COR-L47 (cell line): ENCODE results near the gene DYNLT1.
"Not testable (repeated sequence)": the region's sequence is repeated elsewhere in the genome, so short reads cannot be mapped to it uniquely, and the experiment has no call there.

Experiments
- DNase-seq: peaks from one replicate; lab custom pipeline; 2025; lab: John Stamatoyannopoulos, UW

Gene DYNLT1

GRCh38 chr6:158642097-158642601 is 2.4 kb downstream of the DYNLT1 start:
- DNase-seq: no peak

DNA sequence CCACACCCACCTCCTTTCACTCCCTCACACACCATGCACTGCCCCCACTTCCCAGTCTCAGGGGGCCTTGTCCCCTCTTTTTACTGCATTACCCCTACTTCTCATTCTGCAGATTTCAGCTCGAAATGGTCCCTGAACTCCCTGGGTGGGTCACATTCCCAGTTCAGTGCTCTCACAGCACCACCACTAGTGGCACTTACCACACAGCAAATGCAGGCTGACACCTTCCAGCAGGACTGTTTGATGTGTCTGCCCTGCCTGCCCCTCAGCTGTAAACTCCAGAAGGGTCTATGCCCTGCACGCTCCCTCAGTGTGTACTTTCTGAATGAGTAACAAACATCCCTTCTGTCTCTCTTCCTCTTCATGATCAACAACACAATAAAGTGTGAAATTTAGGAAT is 4.0 kb downstream of the DYNLT1 start:
- DNase-seq: no peak

- no peak for DNase-seq
Measured at GRCh38 chr6:158639056-158639455, 5.5 kb downstream of the DYNLT1 start.

GRCh38 chr6:158638324-158638854 is 6.2 kb downstream of the DYNLT1 start:
- no peak for DNase-seq

GRCh38 chr6:158636778-158637177 is 7.8 kb downstream of the DYNLT1 start:
- no peak for DNase-seq

DNA sequence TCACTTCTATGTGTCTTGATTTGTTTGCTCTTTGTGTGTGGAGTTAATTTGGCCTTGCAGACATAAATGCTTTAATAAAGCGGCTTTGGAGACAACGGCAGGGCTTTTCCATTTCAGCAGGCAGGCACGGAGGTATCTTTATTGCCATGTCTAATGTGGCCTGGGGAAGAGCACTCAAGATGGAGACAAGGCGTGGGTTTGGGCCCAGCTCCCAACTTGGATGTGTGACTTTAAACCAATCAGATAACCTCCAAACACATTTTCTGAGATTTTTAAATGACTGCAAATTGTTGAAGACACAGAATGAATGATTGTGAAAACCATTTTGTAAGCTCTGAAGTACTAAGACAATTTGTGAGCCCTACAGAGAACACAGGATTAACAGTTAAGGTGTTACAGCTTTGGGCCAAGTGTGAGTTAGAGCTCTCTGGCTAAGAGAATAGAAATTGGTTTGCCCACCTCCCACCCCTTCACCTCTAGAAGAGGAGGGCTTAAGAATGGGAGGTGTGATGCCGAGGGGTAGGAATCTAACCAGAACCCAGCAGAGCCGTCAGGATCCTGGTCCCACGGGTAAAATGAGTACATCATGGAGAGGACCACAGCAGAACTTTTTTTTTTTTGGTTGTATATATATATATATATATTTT is 9.0 kb downstream of the DYNLT1 start:
- DNase-seq: no peak

DNA sequence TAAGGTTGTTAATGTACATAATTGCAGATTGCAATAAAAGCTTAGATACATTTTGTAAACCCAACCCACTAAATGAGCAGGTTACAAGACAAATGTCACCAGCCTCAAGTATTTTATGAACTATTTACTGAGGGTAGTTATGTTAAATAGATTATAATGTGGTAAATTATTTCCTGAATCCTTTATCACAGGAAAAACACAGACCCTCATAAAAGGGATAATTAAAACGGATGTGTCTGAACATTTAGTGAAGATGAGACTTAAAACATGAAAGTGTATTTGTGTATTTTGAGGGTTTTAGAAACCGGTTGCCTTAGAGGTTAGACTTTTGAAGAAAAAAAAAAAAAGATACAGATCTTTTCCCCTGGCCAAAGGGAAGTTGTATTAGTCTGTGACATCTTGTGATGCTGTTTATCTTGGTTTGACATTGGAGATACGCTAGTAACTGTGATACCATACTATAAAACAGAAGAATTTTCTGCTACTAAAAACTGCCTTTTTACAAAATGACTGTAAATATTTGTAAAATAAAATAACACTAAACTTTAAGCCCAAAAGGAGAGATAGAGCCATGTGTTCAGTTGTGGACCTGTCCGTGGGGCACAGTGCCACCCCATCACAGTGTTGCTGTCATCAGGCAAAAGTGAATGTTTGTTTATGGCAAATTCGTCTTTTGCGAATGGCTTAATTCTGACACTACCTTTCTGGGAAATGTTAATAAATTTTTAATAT is 9.7 kb downstream of the DYNLT1 start:
- DNase-seq: no peak

- DNase-seq: no peak
Measured at GRCh38 chr6:158633127-158633526, 11.4 kb downstream of the DYNLT1 start.

GRCh38 chr6:158632538-158633119 is 11.9 kb downstream of the DYNLT1 start:
- not testable (repeated sequence) for DNase-seq

GRCh38 chr6:158631678-158632537 is 12.6 kb downstream of the DYNLT1 start:
- DNase-seq: no peak

- no peak for DNase-seq
Measured at GRCh38 chr6:158630938-158631616, 13.5 kb downstream of the DYNLT1 start.

DNA sequence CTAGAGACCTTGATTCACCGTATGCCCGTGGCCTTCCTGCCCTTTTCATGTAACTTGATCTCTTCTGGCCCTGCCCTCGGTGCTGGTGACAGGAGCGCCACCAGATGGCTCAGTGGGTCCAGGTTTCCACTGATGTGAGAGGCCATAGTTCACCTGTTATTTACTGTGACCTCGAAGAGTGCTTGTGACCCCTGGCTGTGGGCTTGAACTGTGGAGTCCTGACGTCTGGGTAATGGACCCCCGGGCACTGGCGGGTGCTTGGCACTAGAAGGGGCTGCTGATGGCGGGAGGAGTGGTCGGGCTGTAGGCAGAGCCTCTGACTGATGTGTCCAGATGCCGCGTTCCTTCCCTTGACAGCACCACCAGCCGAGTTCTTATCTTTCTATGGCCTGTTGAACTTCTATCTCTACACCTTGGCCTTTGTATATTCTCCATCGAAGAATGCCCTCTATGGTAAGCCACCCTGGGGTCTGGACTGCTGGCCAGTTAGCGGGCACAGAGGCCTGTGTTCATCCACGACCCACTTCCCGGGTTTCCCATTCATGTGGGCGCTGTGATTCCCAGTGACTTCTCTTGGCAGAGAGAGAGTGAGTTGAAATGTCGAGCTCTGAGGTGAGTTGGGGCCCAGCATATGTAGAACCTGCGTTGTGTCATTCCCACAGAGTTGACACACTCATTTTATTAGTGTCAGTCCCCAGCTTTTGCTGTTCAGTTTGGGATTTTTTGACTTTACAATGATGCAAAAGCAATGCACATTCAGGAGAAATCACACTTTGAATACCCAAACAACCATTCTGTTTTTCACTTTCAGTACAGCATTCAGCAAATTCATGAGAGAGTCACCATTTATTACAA is 14.9 kb downstream of the DYNLT1 start:
- DNase-seq: no peak

- DNase-seq: no peak
Measured at GRCh38 chr6:158628542-158628941, 16.0 kb downstream of the DYNLT1 start.

DNA sequence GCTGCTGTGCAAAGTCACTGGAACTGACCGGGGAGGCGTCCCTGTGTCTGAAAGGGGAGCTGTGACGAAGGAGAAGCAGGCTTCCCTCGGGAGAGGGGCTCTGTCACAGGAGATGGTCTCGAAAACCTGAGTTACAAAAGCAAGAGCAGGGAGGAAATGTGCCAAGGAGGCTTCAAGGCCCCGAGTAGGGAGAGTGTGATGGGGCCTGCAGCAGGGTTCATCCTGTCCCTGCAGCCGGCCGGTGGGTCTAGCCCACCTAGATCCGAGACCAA is 16.7 kb downstream of the DYNLT1 start:
- DNase-seq: no peak

GRCh38 chr6:158627168-158627939 is 17.2 kb downstream of the DYNLT1 start:
- no peak for DNase-seq

- no peak for DNase-seq
Measured at GRCh38 chr6:158626360-158627167, 18.0 kb downstream of the DYNLT1 start.

- no peak for DNase-seq
Measured at GRCh38 chr6:158625881-158626305, 18.6 kb downstream of the DYNLT1 start.

- no peak for DNase-seq
Measured at GRCh38 chr6:158624684-158625682, 19.6 kb downstream of the DYNLT1 start.
